HG02938 (cell line): ENCODE measurements around the gene FAM24B.

Experiments
- ATAC-seq: cut with Tn5 transposase; IDR thresholded peaks from one replicate; pipeline ENCODE4 v1.9.1; 2021; ENCODE audit warnings: mild to moderate bottlenecking, moderate library complexity; ENCODE audit not compliant: unreplicated experiment

FAM24B gene

GRCh38 chr10:122828716-122829255, 50.6 kb downstream of the FAM24B start:
- no peak for ATAC-seq

- no peak for ATAC-seq
Observed at GRCh38 chr10:122827302-122827701, 52.1 kb downstream of the FAM24B start.

- ATAC-seq, result no peak
Observed at GRCh38 chr10:122822973-122823690, 56.2 kb downstream of the FAM24B start.

- no peak for ATAC-seq
Observed at GRCh38 chr10:122821808-122822207, 57.6 kb downstream of the FAM24B start.

- ATAC-seq, result no peak
Observed at GRCh38 chr10:122815458-122815857, 63.9 kb downstream of the FAM24B start.

- ATAC-seq, result no peak
Observed at GRCh38 chr10:122814493-122814892, 64.9 kb downstream of the FAM24B start.

GRCh38 chr10:122812751-122813150, 66.6 kb downstream of the FAM24B start:
- no peak for ATAC-seq

- ATAC-seq, result no peak
Observed at GRCh38 chr10:122802282-122802681, 77.1 kb downstream of the FAM24B start.
